GM18502 (cell line): Measurements from ENCODE around the gene CLDN6.
"Not testable (repeated sequence)": the region's sequence is repeated elsewhere in the genome, so short reads cannot be mapped to it uniquely, and the experiment has no call there.

Experiments
- ATAC-seq: cut with Tn5 transposase; IDR thresholded peaks from one replicate; pipeline ENCODE4 v1.9.1; 2021; ENCODE audit warnings: mild to moderate bottlenecking; ENCODE audit not compliant: unreplicated experiment, poor library complexity

Gene CLDN6

GRCh38 chr16:3052571-3053329 is 34.8 kb upstream of the CLDN6 start:
- not testable (repeated sequence) for ATAC-seq

DNA sequence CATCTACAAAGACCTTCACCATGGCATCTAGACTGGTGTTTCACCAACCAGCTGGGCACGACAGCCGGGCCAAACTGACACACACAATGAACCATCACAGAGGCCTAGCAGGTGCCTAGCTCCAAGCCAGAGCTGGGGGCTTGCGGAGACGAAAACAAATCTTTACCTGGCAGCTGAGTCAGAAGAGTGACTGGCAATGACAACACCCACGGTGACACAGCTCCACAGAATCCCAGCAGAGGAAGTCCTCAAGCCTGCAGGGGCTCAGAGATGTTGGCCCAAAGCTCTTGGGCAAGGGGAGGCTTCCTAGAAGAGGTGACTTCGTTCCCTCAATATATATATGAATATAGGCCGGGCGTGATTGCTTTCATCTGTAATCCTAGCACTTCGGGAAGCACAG is 33.5 kb upstream of the CLDN6 start:
- no peak for ATAC-seq

- no peak for ATAC-seq
Measured at GRCh38 chr16:3051009-3051408, 33.0 kb upstream of the CLDN6 start.

- ATAC-seq = no peak
Measured at GRCh38 chr16:3050487-3050886, 32.5 kb upstream of the CLDN6 start.

DNA sequence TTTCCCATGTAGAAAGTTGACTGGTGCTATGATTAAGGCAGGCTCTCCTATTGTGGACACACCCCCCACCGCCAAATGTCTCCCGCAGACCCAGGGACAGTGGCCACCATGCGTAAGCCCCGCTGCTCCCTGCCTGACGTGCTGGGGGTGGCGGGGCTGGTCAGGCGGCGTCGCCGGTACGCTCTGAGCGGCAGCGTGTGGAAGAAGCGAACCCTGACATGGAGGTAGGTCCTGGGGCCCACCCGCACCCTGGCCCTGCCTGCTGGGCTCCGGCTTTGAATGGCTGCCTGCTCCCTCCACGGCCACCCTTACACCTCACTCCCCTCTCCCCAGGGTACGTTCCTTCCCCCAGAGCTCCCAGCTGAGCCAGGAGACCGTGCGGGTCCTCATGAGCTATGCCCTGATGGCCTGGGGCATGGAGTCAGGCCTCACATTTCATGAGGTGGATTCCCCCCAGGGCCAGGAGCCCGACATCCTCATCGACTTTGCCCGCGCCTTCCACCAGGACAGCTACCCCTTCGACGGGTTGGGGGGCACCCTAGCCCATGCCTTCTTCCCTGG is 32.0 kb upstream of the CLDN6 start:
- ATAC-seq = no peak

GRCh38 chr16:3047387-3047720 is 29.4 kb upstream of the CLDN6 start:
- no peak for ATAC-seq

GRCh38 chr16:3046641-3047386 is 28.8 kb upstream of the CLDN6 start:
- ATAC-seq = no peak

GRCh38 chr16:3045758-3046640 is 28.0 kb upstream of the CLDN6 start, which contains the start of gene MMP25:
Gene MMP25 (plus strand): TSS chr16:3046561. CDS start chr16:3046918, 357 bp downstream.
- no peak for ATAC-seq

- ATAC-seq = no peak
Measured at GRCh38 chr16:3044708-3045107, 26.7 kb upstream of the CLDN6 start.

DNA sequence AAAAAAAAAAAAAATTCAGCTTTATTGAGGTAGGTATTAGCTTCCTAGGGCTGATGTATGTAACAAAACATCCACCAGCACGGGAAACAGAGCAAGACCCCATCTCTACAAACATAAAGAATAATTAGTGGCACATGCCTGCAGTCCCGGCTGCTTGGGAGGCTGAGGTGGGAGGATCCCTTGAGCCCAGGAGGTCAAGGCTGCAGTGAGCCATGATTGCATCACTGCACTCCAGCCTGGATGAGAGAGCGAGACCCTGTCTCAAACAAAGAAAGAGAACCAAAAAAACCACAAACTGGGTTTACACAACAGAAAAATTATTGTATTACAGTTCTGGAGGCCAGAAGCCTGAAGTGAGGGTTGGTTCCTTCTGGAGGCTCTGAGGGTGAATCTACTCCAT is 24.4 kb upstream of the CLDN6 start:
- ATAC-seq = no peak

DNA sequence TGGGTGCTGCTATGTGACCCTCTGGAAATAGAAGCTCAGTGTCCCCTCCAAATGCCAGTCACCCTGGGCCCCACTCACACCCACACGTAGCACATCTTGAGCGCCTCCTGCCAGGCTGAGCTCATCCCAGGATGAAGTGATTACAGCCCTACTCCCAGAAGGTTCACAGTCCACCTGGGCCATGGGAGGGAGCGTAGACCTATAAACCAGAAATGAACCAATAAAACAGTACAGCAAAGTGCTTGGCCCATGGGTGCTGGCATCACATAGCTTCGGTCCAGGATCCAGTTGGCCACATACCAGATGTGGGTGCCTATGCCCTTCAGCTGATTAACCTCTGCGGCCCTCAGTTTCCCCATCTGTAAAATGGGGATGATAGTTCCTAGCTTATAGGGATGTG is 20.9 kb upstream of the CLDN6 start:
- no peak for ATAC-seq

DNA sequence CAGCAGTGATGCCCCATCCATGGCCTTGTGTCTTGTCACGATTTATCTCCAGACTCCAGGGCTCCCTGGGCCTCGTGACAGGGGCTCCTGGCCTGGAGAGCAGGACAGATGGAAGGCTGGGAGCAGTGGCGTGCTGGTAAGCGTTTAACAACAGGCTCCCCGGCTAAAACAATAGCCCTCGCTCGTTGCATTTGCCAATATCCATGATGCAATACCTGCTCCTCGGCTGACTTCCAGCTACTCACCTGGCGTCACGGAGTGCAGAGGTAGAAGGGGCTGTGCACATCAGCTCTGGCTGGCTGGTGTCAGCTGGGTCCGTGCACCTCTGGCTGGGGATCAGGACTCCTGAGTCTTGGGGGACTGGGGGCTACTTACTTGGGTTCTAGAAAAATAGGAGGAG is 20.3 kb upstream of the CLDN6 start:
- ATAC-seq = no peak

GRCh38 chr16:3036726-3037315 is 18.8 kb upstream of the CLDN6 start, which contains the start of gene BICDL2:
Gene BICDL2 (minus strand): TSS chr16:3036944. CDS start chr16:3035496, 1,448 bp downstream.
- ATAC-seq = no peak

GRCh38 chr16:3035972-3036725 is 18.2 kb upstream of the CLDN6 start:
- ATAC-seq = no peak

DNA sequence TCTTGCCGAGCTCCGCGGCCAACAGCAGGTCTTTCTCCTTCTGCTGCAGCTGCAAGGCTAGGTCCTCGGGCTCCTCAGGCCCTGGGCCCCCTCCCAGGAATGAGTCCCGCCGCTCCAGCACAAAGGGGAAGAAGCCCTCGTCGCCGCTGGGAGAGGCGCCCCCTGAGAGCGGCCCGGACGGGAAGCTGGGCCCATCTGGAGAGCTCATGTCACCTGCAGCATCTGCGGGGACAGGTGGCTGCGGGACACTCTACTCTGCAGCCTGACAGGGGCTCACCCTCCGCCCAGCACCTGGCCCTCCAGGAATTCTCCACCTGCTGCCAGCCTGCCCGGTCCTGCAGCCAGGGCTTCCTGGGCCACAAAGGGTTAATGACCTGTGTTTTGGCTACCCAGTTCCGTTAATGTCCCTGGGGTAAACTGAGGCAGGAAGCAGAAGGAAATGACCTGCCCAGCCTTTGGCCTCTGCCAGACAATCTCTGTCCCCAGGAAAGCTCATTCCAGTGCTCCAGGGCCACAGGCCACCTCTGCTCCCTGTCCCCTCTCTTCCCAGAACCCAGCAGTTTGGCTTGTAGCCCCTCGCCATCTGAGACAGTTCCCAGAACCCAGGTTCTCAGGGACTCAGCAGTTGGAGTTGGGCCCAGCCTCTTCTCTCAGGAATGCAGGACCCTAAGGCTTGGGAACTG is 17.4 kb upstream of the CLDN6 start:
- no peak for ATAC-seq

DNA sequence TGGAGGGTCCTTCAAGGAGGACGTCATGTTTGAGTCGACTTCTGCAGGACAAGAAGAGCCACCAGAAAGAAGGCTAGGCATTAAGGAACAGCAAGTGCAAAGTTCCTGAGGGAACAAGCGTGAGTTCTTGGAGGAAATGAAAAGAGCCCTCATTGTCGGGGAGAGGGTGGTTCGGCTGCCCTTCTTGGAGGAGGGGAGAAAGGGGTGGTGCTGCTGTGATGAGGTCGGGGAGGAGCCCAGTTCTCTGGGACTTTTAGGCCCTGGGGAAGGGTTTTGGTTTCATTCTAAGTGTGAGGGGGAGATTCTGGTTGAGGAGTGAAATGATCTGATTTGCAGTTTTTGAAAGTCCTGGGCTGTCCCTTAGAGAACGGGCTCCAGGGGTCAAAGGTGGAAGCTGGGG is 14.6 kb upstream of the CLDN6 start:
- ATAC-seq = no peak

DNA sequence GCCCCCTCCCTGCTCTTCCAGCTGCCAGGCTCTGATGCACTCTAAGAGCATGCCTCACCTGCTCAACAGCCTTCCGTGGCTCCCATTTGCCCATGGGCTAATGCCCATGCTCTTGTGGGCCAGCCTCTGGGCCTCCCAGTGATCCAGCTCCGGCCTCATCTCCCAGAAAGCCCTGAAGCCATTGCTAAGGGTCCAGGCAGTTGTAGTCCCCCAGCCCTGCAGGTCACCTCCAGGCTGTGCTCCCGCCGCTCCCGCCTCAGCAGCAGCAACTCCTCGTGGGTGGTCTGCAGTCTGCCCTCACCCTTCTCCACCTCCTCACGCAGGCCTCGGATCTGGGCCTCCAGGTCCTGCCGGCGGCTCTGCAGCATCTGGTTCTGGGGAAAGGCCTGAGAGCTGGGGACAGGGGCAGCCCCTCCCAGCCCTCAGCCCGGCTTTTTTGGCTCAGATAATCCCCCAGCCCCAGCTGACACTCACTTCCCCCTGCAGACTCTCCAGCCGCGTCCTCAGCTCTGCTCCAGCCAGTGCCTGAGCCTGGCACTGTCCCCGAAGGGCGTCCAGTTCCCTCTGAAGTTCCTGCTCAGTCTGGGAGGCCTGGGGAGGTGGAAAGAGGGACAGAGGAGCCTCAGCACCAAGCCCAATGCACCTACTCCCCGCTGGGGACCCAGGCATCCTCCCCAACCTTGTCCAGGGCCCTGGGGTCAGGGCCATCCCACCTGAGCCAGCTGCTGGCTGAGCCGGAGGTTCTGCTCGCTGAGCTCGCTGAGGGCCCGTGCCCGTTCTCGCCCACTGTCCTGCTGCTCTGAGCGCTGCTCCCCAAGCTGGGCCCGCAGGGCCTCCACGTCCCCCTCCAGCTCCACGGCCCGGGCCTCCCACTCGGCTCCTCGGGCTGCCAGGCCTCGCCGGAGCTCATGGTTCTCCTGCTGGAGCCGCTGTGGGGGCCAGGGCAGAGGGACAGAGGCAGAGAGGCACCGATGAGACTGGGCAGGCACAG is 12.5 kb upstream of the CLDN6 start:
- ATAC-seq = no peak
